Glutamatergic neuron (in vitro differentiated cells): ENCODE measurements around the gene PUDP. TPM values are rescaled to one million over a fixed set of nuclear protein-coding genes. Genes with fewer than 3 reads are reported as not detected.

Experiments used
- DNase-seq: peaks from one replicate; pipeline ENCODE4 v3.0.0; 2022
- H3K27ac Mint-ChIP-seq: one replicate; pipeline ENCODE4 v1.8.0; 2020; ENCODE audit warnings: mild to moderate bottlenecking, mixed read lengths, inconsistent platforms; ENCODE audit not compliant: unreplicated experiment
- H3K27me3 Mint-ChIP-seq: one replicate; pipeline ENCODE4 v1.8.0; 2020; ENCODE audit warnings: mild to moderate bottlenecking, moderate library complexity, mixed read lengths, inconsistent platforms; ENCODE audit not compliant: unreplicated experiment
- H3K36me3 Mint-ChIP-seq: one replicate; pipeline ENCODE4 v1.8.0; 2020; ENCODE audit warnings: mild to moderate bottlenecking, mixed read lengths, inconsistent platforms; ENCODE audit not compliant: unreplicated experiment
- H3K4me1 Mint-ChIP-seq: one replicate; pipeline ENCODE4 v1.8.0; 2020; ENCODE audit warnings: mild to moderate bottlenecking, low read depth, mixed read lengths, inconsistent platforms; ENCODE audit not compliant: unreplicated experiment
- H3K4me3 Mint-ChIP-seq: one replicate; pipeline ENCODE4 v1.8.0; 2020; ENCODE audit warnings: mild to moderate bottlenecking, mixed read lengths, inconsistent platforms; ENCODE audit not compliant: unreplicated experiment
- H3K9me3 Mint-ChIP-seq: one replicate; pipeline ENCODE4 v1.8.0; 2020; ENCODE audit warnings: mild to moderate bottlenecking, moderate library complexity, mixed read lengths, inconsistent platforms; ENCODE audit not compliant: unreplicated experiment
- long read RNA-seq: library from polyadenylated mRNA; unstranded; transcript quantifications from one replicate; pipeline ENCODE4 v2.0.0, GENCODE V29; 2020; ENCODE audit not compliant: unreplicated experiment
- total RNA-seq: library from RNA; stranded (reverse); fragmentation: NEBNext Ultra II Directional; extraction: Animal tissue kit (Norgen Biotek cat#: 25700); gene quantifications from one replicate; pipeline ENCODE4 v1.2.1, GENCODE V29; 2021; ENCODE audit not compliant: unreplicated experiment
- TF ChIP-seq, protein P1 (sequence below): fragments of 200-600 bp; sonication (generic); IDR thresholded peaks from one replicate; pipeline ENCODE4 v1.5.0; 2021; ENCODE audit not compliant: partially characterized antibody, unreplicated experiment

PUDP gene
- total RNA-seq = 22.7 TPM
- long read RNA-seq, transcript PUDP-201 (4 exons, 2,140 nt) = major isoform, 23 of 30 reads
- long read RNA-seq, partial matches to known transcripts = 5 of 30 reads
- long read RNA-seq, other reads (novel, unspliced or antisense) = 1 of 30 reads

DNA sequence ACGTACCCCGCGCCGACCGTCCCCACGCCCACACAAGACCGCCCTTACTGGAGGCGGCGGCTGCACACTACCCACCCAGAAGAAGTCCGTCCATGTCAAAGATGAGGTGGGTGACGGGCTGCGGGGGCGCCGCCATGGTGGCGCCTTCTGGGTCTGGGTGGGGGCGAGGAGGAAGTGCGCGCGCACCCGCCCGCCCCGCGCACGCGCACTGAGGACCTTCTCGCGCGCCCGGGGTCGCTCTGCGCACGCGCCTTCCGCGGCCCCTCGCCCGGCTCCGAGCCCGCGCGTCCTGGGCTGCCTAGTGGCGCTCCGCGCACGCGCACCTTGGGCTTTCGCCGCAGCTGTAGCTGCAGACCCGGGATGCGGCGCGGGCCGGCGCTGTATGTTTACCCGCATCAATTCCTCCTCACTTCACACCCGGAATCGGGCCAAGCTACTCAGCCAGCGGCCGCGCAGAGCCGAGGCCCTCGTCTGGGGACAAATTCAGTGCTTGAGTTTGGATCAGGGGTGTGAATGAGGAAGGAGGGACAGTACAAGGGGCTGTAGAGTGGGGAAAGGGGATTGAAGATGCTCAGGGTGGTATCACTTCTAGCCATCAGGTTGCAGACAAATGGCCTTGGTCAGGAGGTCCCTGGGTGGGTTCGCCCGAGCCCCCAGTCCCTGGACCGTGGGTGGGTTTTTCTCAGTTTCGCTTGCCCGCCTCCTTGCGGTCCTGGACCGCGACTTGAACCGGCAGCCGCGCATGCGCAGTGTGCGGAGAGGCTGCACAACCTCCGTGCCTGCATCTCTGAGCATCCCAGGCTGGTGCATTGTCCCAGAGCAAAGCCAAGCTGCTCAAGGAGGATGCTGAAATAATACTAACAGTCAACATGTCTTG lies at the start of gene PUDP:
Gene PUDP, minus strand, starts transcription at position 176 of the 877 bp plus-strand sequence. Its CDS starts 40 bp downstream, at position 136.
- TF ChIP-seq, protein P1, sequence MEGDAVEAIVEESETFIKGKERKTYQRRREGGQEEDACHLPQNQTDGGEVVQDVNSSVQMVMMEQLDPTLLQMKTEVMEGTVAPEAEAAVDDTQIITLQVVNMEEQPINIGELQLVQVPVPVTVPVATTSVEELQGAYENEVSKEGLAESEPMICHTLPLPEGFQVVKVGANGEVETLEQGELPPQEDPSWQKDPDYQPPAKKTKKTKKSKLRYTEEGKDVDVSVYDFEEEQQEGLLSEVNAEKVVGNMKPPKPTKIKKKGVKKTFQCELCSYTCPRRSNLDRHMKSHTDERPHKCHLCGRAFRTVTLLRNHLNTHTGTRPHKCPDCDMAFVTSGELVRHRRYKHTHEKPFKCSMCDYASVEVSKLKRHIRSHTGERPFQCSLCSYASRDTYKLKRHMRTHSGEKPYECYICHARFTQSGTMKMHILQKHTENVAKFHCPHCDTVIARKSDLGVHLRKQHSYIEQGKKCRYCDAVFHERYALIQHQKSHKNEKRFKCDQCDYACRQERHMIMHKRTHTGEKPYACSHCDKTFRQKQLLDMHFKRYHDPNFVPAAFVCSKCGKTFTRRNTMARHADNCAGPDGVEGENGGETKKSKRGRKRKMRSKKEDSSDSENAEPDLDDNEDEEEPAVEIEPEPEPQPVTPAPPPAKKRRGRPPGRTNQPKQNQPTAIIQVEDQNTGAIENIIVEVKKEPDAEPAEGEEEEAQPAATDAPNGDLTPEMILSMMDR = no peak
- H3K9me3 Mint-ChIP-seq = peaks cover 8% of the 10 kb centered on the region
- peak; percentile 86 for DNase-seq
- peaks cover 3% of the 10 kb centered on the region for H3K27me3 Mint-ChIP-seq
- H3K36me3 Mint-ChIP-seq = no peaks in the 10 kb centered on the region
- H3K27ac Mint-ChIP-seq = peak within 1 kb of the TSS; percentile 92
- H3K4me1 Mint-ChIP-seq = peaks cover 12% of the 10 kb centered on the region
- peak within 1 kb of the TSS; percentile 86 for H3K4me3 Mint-ChIP-seq

DNA sequence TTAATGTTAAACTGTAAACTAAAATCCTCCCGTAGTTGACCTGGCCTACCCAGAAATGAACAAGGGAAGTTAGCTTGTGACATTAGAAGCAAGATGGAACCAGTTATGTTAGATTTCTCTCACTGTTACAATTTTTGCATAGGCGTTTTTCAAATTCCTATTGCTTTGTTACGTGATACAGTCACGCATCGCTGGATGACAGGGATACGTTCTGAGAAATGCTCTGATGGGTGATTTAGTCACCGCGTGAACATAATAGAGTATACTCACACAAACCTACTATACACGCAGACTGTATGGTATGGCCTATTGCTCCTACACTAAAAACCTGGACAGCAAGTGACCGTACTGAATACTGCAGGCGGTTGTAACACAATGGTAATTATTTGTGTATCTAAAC lies 46.7 kb upstream of the PUDP start:
- H3K4me3 Mint-ChIP-seq = no peak overlapping the region
- no peaks in the 10 kb centered on the region for H3K9me3 Mint-ChIP-seq
- H3K36me3 Mint-ChIP-seq = peaks cover 3% of the 10 kb centered on the region
- no peaks in the 10 kb centered on the region for H3K27me3 Mint-ChIP-seq
- TF ChIP-seq, protein P1 = no peak
- H3K4me1 Mint-ChIP-seq = peaks cover 3% of the 10 kb centered on the region
- DNase-seq = no peak
- no peak overlapping the region for H3K27ac Mint-ChIP-seq

DNA sequence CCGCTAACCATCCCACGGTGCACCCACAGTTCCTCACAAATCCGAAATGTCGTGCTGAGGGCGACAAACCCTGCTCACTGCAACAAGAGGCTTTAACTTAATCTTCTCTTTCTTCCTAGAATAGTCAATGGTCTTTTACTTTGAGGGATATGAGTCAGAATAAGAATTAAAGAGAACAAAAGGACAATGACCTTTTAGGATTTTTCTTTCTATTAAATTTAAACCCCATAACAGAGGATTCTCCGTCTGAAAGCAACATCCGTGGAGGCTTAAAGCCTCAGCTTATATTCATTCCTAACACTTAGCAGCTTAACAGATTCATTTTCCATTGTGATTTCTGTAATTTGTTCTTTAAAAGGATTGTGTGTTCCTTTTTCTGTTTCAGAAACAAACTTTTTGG lies 44.9 kb upstream of the PUDP start:
- H3K36me3 Mint-ChIP-seq = peaks cover 4% of the 10 kb centered on the region
- no peak overlapping the region for H3K27ac Mint-ChIP-seq
- H3K4me3 Mint-ChIP-seq = no peak overlapping the region
- no peaks in the 10 kb centered on the region for H3K27me3 Mint-ChIP-seq
- DNase-seq = no peak
- H3K4me1 Mint-ChIP-seq = peaks cover 3% of the 10 kb centered on the region
- TF ChIP-seq, protein P1 = no peak
- H3K9me3 Mint-ChIP-seq = no peaks in the 10 kb centered on the region

DNA sequence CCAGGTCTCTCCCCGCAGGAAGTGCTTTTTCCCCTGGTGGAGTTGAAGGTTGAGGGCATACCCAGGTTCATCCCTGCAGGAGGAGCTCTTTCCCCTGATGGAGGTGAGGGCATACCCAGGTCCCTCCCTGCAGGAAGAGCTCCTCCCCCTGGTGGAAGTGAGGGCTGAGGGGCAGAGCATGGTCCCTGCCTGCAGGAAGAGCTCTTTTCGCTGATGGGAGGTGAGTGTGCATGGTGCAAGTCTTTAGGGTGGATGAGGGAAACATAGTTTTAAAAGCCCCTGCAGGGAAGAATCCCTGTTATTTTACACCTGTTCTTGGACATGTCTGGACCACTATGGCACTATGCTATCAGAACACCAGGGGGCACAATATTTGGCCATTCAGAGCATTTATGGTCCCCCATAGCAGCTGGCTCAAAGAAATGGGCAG lies 43.7 kb upstream of the PUDP start:
- no peaks in the 10 kb centered on the region for H3K27me3 Mint-ChIP-seq
- no peaks in the 10 kb centered on the region for H3K9me3 Mint-ChIP-seq
- DNase-seq = no peak
- peaks cover 3% of the 10 kb centered on the region for H3K4me1 Mint-ChIP-seq
- H3K4me3 Mint-ChIP-seq = no peak overlapping the region
- peaks cover 4% of the 10 kb centered on the region for H3K36me3 Mint-ChIP-seq
- no peak overlapping the region for H3K27ac Mint-ChIP-seq
- TF ChIP-seq, protein P1 = peak; percentile 24

DNA sequence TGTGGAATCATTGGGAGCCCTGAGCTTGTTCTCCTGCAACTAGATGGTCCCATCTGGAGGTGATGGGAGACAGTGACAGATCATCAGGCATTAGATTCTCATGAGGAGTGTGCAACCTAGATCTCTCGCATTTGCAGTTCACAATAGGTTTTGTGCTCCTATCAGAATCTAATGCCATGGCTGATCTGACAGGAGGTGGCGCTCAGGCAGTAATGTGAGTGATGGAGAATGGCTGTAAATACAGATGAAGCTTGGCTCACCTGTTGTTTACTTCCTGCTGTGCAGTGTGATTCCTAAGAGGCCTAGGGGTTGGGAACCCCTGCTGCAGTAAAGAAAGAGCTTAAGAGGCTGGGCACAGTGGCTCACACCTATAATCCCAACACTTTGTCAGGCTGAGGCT lies 42.2 kb upstream of the PUDP start:
- TF ChIP-seq, protein P1 = no peak
- H3K27me3 Mint-ChIP-seq = no peaks in the 10 kb centered on the region
- no peak for DNase-seq
- peaks cover 3% of the 10 kb centered on the region for H3K4me1 Mint-ChIP-seq
- H3K27ac Mint-ChIP-seq = no peak overlapping the region
- H3K36me3 Mint-ChIP-seq = peaks cover 4% of the 10 kb centered on the region
- H3K9me3 Mint-ChIP-seq = no peaks in the 10 kb centered on the region
- H3K4me3 Mint-ChIP-seq = no peak overlapping the region
